GM12878 (cell line): Measurements from ENCODE around the gene GMPR2. TPM values are rescaled to one million over a fixed set of nuclear protein-coding genes. Genes with fewer than 3 reads are reported as not detected.
"Not testable (repeated sequence)": the region's sequence is repeated elsewhere in the genome, so short reads cannot be mapped to it uniquely, and the experiment has no call there.

ENCODE experiments used
- ATAC-seq: fragments of 200-7000 bp; cut with Tn5 transposase; 3 replicates; pipeline ENCODE4 v1.9.1; 2020; ENCODE audit warnings: mild to moderate bottlenecking, moderate library complexity
- BruUV-seq: library from RNA; stranded (reverse); fragments of 400-500 nt; replicated peaks from 2 replicates; lab custom pipeline; 2021; lab: Mats Ljungman, UMichigan
- CTCF ChIA-PET: fragments of 300-600 bp; sonication (Branson Sonifier 250); formaldehyde crosslinking; extraction: SDS; loops from one replicate; lab custom pipeline; 2021; ENCODE audit warnings: inconsistent platforms; lab: Yijun Ruan, JAX
- POLR2A ChIA-PET: fragments of 350-600 bp; formaldehyde crosslinking; extraction: SDS; loops from one replicate; lab custom pipeline; 2021; ENCODE audit warnings: inconsistent platforms; lab: Charles Lee
- RAD21 ChIA-PET: fragments of 300-600 bp; sonication (Branson Sonifier 250); formaldehyde crosslinking; loops from one replicate; lab custom pipeline; 2023; ENCODE audit warnings: antibody characterized with exemption; ENCODE audit not compliant: unreplicated experiment; lab: Charles Lee
- SMC1A ChIA-PET: fragments of 300-600 bp; sonication (Branson Sonifier 250); formaldehyde crosslinking; loops from one replicate; lab custom pipeline; 2023; ENCODE audit not compliant: unreplicated experiment, uncharacterized antibody; lab: Charles Lee
- DNase-seq: peaks from one replicate; pipeline ENCODE4 v3.0.0-alpha.2; 2011; ENCODE audit warnings: low read depth, low spot score
- FAIRE-seq: peaks from 3 replicates; lab custom pipeline; 2011; peaks lifted over from hg19 to GRCh38; lab: Jason Lieb, UNC
- H2AFZ ChIP-seq: 2 replicates; pipeline ENCODE4 v1.6.0; 2011; ENCODE audit warnings: low read depth, low read length, control low read depth; ENCODE audit not compliant: control insufficient read depth
- H3K27ac ChIP-seq: 2 replicates; pipeline ENCODE4 v1.5.1; 2011; ENCODE audit warnings: control low read depth; ENCODE audit not compliant: control insufficient read depth, insufficient read depth
- H3K27me3 ChIP-seq, 2 experiments: replicated peaks in 1 of 2; 2 replicates each; pipeline versions ENCODE4 v1.6.0 to v1.6.1; 2011; ENCODE audit warnings: low read length in 1 of 2; ENCODE audit not compliant: control insufficient read depth in 2 of 2, insufficient read depth in 2 of 2
- H3K36me3 ChIP-seq, 2 experiments: 2 replicates each; pipeline ENCODE4 v1.5.1; 2011; ENCODE audit warnings: low read length in 1 of 2; ENCODE audit not compliant: control insufficient read depth in 2 of 2, insufficient read depth in 2 of 2
- H3K4me1 ChIP-seq: 2 replicates; pipeline ENCODE4 v1.6.1; 2011; ENCODE audit warnings: mild to moderate bottlenecking, low read length, moderate library complexity, mixed read lengths; ENCODE audit not compliant: control insufficient read depth, insufficient read depth
- H3K4me2 ChIP-seq: 2 replicates; pipeline ENCODE4 v1.6.0; 2011; ENCODE audit warnings: control low read depth; ENCODE audit not compliant: control insufficient read depth, insufficient read depth
- H3K4me3 ChIP-seq: fragments of 200-600 bp; sonication (generic); 2 replicates; pipeline ENCODE4 v1.5.1; 2016
- H3K79me2 ChIP-seq: 2 replicates; pipeline ENCODE4 v1.6.0; 2011; ENCODE audit warnings: low read length; ENCODE audit not compliant: control insufficient read depth, insufficient read depth
- H3K9ac ChIP-seq: 2 replicates; pipeline ENCODE4 v1.8.0; 2011; ENCODE audit warnings: low read length, control low read depth, mixed read lengths; ENCODE audit not compliant: control insufficient read depth, insufficient read depth
- H3K9me3 ChIP-seq: replicated peaks from 3 replicates; pipeline ENCODE4 v1.5.1; 2011; ENCODE audit warnings: mild to moderate bottlenecking, low read length; ENCODE audit not compliant: control insufficient read depth, insufficient read depth
- H4K20me1 ChIP-seq: 2 replicates; pipeline ENCODE4 v1.6.0; 2011; ENCODE audit not compliant: control insufficient read depth, insufficient read depth
- BCL11A ChIP-seq: IDR thresholded peaks from 2 replicates; pipeline ENCODE4 v1.6.1; 2011; ENCODE audit warnings: low read depth, low read length
- CREM ChIP-seq: IDR thresholded peaks from 2 replicates; pipeline ENCODE4 v1.6.1; 2014; ENCODE audit warnings: antibody characterized with exemption, low read depth
- EP300 ChIP-seq, 2 experiments: fragments of 150-350 bp in 1 of 2; IDR thresholded peaks; 2 replicates each; pipeline ENCODE4 v1.6.1; 2011 to 2012; ENCODE audit warnings: low read depth in 2 of 2, low read length in 2 of 2, borderline replicate concordance in 1 of 2, improper control_type of control experiment in 1 of 2, inconsistent platforms in 1 of 2; ENCODE audit not compliant: control insufficient read depth in 1 of 2
- ESRRA ChIP-seq: IDR thresholded peaks from 2 replicates; pipeline ENCODE4 v1.6.1; 2012; ENCODE audit warnings: mild to moderate bottlenecking, low read length, improper control_type of control experiment
- JUND ChIP-seq: IDR thresholded peaks from 2 replicates; pipeline ENCODE4 v1.6.1; 2012; ENCODE audit warnings: low read depth, mild to moderate bottlenecking, low read length, improper control_type of control experiment, moderate library complexity
- PAX5 ChIP-seq: IDR thresholded peaks from 2 replicates; pipeline ENCODE4 v1.6.1; 2011; ENCODE audit warnings: low read depth, low read length, borderline replicate concordance
- POU2F2 ChIP-seq: IDR thresholded peaks from 3 replicates; pipeline ENCODE4 v1.6.1; 2011; ENCODE audit warnings: low read depth, mild to moderate bottlenecking, low read length, borderline replicate concordance
- WGBS: methylation state at CpG from one replicate; pipeline ENCODE4 v1.1.6; 2016; ENCODE audit warnings: low lambda C conversion rate; ENCODE audit not compliant: insufficient replicate concordance, insufficient coverage; ENCODE audit errors: missing lambda C conversion rate; 5-methylcytosine and 5-hydroxymethylcytosine counted together
- in situ Hi-C: fragments of 300-500 bp; cut with MboI; formaldehyde crosslinking; loops from 9 replicates; pipeline ENCODE4 v1.14.3; 2018; ENCODE audit warnings: mixed read lengths
- intact Hi-C: fragments of 100-400 bp; cut with micrococcal nuclease; formaldehyde crosslinking; loops from one replicate; pipeline ENCODE4 v1.14.2; 2022; ENCODE audit not compliant: unreplicated experiment
- polyA plus RNA-seq, 11 experiments: library from polyadenylated mRNA; depleted of rRNA in 4 of 11; unstranded in 6 of 11; stranded (reverse) in 5 of 11; fragments of >200 nt; fragmentation: Nextera tagmentation in 4 of 11; fragmentation: Illumina TruSeq in 1 of 11; extraction: Ambion mirVana in 4 of 11; extraction: Trizol in 1 of 11; gene quantifications; 1 replicate in 1 of 11; 2 replicates in 10 of 11; pipeline versions ENCODE4 v1.2.1 to v1.2.3, GENCODE V29; 2011 to 2016; ENCODE audit warnings: inconsistent platforms in 2 of 11, missing spikeins in 2 of 11, low read depth in 1 of 11
- total RNA-seq, 4 experiments: library from RNA; depleted of rRNA in 3 of 4; stranded (reverse); fragments of >200 nt in 3 of 4; fragmentation: Illumina TruSeq in 1 of 4; extraction: Trizol in 1 of 4; gene quantifications; 2 replicates each; pipeline versions ENCODE4 v1.2.1 to v1.2.3, GENCODE V29; 2013 to 2021

The GMPR2 gene
- total and polyA plus RNA-seq, 10 of the 15 experiments (the other 5 are each of a cell fraction or from before 2014, with no cell fraction given), result 55.1 to 80.3 (median 61.5) TPM

- H3K9ac ChIP-seq, result peak overlapping the region; percentile 94
- TF ChIP-seq JUND (no peak), ESRRA (no peak), EP300 (IDR thresholded peaks at IDR 0.05; ENCODE audit: borderline replicate concordance in 1 of 2, control insufficient read depth in 1 of 2, low read depth in 2 of 2, low read length in 2 of 2) (no peak), BCL11A (no peak), POU2F2 (0 out of 3 replicates have a peak, but pooled peaks have one; percentile 27), CREM (no peak), PAX5 (no peak)
- FAIRE-seq (no peak), DNase-seq (no peak), ATAC-seq (peak; percentile 1)
- BruUV-seq, result no TSS peak
- H3K9me3 ChIP-seq, result no peaks in the 10 kb centered on the region
- 7% methylated on average over 10 of the region's 10 CpGs for WGBS
- H2AFZ ChIP-seq, result peak overlapping the region; percentile 89
- SMC1A ChIA-PET, result interaction anchor here (0.9 to 11.0 kb wide), 22 partner anchors 10 to 193 kb away, joined by 3 to 201 read pairs (median 6); partner anchors contain the start of genes CIDEB, DCAF11, DHRS1 and GMPR2
- H3K27ac ChIP-seq, result peak overlapping the region; percentile 99
- H3K79me2 ChIP-seq, result peaks cover 16% of the 10 kb centered on the region
- intact Hi-C loops, result loop anchor here (1.0 to 2.0 kb wide), 4 partner anchors 31 to 187 kb away; no protein-coding TSS in a partner anchor
- peaks cover 26% of the 10 kb centered on the region for H3K4me1 ChIP-seq
- H3K4me2 ChIP-seq, result peak overlapping the region; percentile 100
- H3K4me3 ChIP-seq, result peak overlapping the region; percentile 80
- RAD21 ChIA-PET, result interaction anchor here (0.7 to 7.2 kb wide), 25 partner anchors 8 to 188 kb away, joined by 3 to 231 read pairs (median 9); partner anchors contain the start of genes CHMP4A, CIDEB, DHRS1 and EMC9
- H4K20me1 ChIP-seq, result peaks cover 3% of the 10 kb centered on the region; the same call in 1 of the 2 replicates
- CTCF ChIA-PET, result interaction anchor here (0.7 to 12.3 kb wide), 24 partner anchors 9 to 238 kb away, joined by 3 to 368 read pairs (median 7); partner anchors contain the start of genes CHMP4A, CIDEB, DHRS1 and EMC9
- H3K27me3 ChIP-seq, result no peaks in the 10 kb centered on the region
- in situ Hi-C loops, result loop anchor here (5.0 kb wide), 2 partner anchors 54 to 194 kb away; partner anchors contain the start of genes DHRS1 and NOP9
- POLR2A ChIA-PET, result interaction anchor here (0.7 to 9.2 kb wide), 16 partner anchors 9 to 194 kb away, joined by 3 to 171 read pairs (median 11); partner anchors contain the start of genes CBLN3, CIDEB, DHRS1 and IRF9
- H3K36me3 ChIP-seq, result peaks cover 8 to 24% of the 10 kb centered on the region in 2 experiments
Measured at GRCh38 chr14:24243336-24243836, 10.7 kb downstream of the GMPR2 start.

GRCh38 chr14:24245350-24245749, 12.6 kb downstream of the GMPR2 start:
- H3K27me3 ChIP-seq, H3K9ac ChIP-seq, H3K27ac ChIP-seq, H3K9me3 ChIP-seq, BruUV-seq, ATAC-seq, H3K4me3 ChIP-seq, in situ Hi-C loops, H4K20me1 ChIP-seq, H2AFZ ChIP-seq, H3K36me3 ChIP-seq, intact Hi-C loops, H3K4me2 ChIP-seq, FAIRE-seq, DNase-seq: not testable (repeated sequence)
- peaks cover 41% of the 10 kb centered on the region for H3K4me1 ChIP-seq
- POLR2A ChIA-PET, result interaction anchor here (0.7 to 9.2 kb wide), 8 partner anchors 26 to 209 kb away, joined by 3 to 171 read pairs (median 4); partner anchors contain the start of genes CHMP4A, DHRS1, NOP9 and RABGGTA
- CTCF ChIA-PET, result interaction anchor here (0.8 to 12.3 kb wide), 9 partner anchors 32 to 191 kb away, joined by 3 to 368 read pairs (median 9); partner anchors contain the start of genes CHMP4A, CIDEB, DHRS1 and LTB4R
- SMC1A ChIA-PET, result interaction anchor here (0.6 to 11.0 kb wide), 10 partner anchors 20 to 693 kb away, joined by 3 to 201 read pairs (median 9); partner anchors contain the start of genes CIDEB, DHRS1, NOP9 and RABGGTA
- 98% methylated on average over 11 of the region's 11 CpGs for WGBS
- H3K79me2 ChIP-seq, result peaks cover 14% of the 10 kb centered on the region
- RAD21 ChIA-PET, result interaction anchor here (1.0 to 7.2 kb wide), 5 partner anchors 27 to 109 kb away, joined by 4 to 231 read pairs (median 27); partner anchors contain the start of genes CIDEB, DHRS1, NOP9 and PSME1
